Heart right ventricle (tissue), 16 donors: ENCODE results near the gene EMC1. TPM values are rescaled to one million over a fixed set of nuclear protein-coding genes. Genes with fewer than 3 reads are reported as not detected.
A peak's percentile ranks its signal among the peaks of the same experiment; 100 is the strongest.
"Not testable (repeated sequence)": the region's sequence is repeated elsewhere in the genome, so short reads cannot be mapped to it uniquely, and the experiment has no call there.

Experiments used
- ATAC-seq, 8 donors: fragments of 200-7000 bp; cut with Tn5 transposase; one replicate each; pipeline ENCODE4 v1.9.1; 2020; ENCODE audit warnings: mild to moderate bottlenecking in 8 of 8, moderate library complexity in 8 of 8, moderate number of reproducible peaks in 1 of 8
- DNase-seq, 2 donors: peaks; one replicate each; pipeline ENCODE4 v3.0.0-alpha.2; 2020
- H3K27ac ChIP-seq, 10 donors: fragments of 200-600 bp; sonication (generic) in 2 of 10; one replicate each; pipeline versions ENCODE4 v1.5.0 to v1.8.0; 2020 to 2022; ENCODE audit warnings: mild to moderate bottlenecking in 3 of 10
- H3K27me3 ChIP-seq, 7 donors: fragments of 200-600 bp; one replicate each; pipeline ENCODE4 v1.8.0; 2021 to 2022; ENCODE audit warnings: mild to moderate bottlenecking in 2 of 7
- H3K36me3 ChIP-seq, 9 donors: fragments of 200-600 bp; sonication (generic) in 1 of 9; one replicate each; pipeline versions ENCODE4 v1.5.0 to v1.8.0; 2020 to 2022; ENCODE audit warnings: mild to moderate bottlenecking in 2 of 9
- H3K4me1 ChIP-seq, 9 donors: fragments of 200-600 bp; sonication (generic) in 1 of 9; one replicate each; pipeline versions ENCODE4 v1.5.0 to v1.8.0; 2020 to 2022; ENCODE audit warnings: mild to moderate bottlenecking in 4 of 9
- H3K4me3 ChIP-seq, 10 donors: fragments of 200-600 bp; sonication (generic) in 2 of 10; one replicate each; pipeline versions ENCODE4 v1.5.0 to v1.8.0; 2020 to 2022; ENCODE audit warnings: mild to moderate bottlenecking in 7 of 10, moderate library complexity in 2 of 10
- H3K9me3 ChIP-seq, 11 donors: fragments of 200-600 bp in 10 of 11; sonication (generic) in 2 of 11; one replicate each; pipeline versions ENCODE4 v1.5.0 to v1.8.0; 2013 to 2022; ENCODE audit warnings: mild to moderate bottlenecking in 2 of 11, control low read depth in 1 of 11, moderate library complexity in 1 of 11
- CTCF ChIP-seq, 9 donors: fragments of 200-600 bp; sonication (generic) in 2 of 9; IDR thresholded peaks; one replicate each; pipeline versions ENCODE4 v1.5.0 to v1.8.0; 2021 to 2022; ENCODE audit warnings: antibody characterized with exemption in 9 of 9, mild to moderate bottlenecking in 5 of 9, moderate library complexity in 1 of 9
- WGBS, 2 donors: extraction: QIAGEN DNeasy Blood & Tissue Kit; methylation state at CpG; one replicate each; pipeline ENCODE4 v1.1.7; 2013; ENCODE audit warnings: inconsistent platforms in 1 of 2; 5-methylcytosine and 5-hydroxymethylcytosine counted together
- intact Hi-C, 10 donors: fragments of 100-400 bp; cut with DNase I; formaldehyde crosslinking; loops; one replicate each; pipeline versions ENCODE4 v1.11.1 to v1.14.2; 2022
- polyA plus RNA-seq, 2 donors: library from polyadenylated mRNA; stranded (reverse); fragments of 200-250 nt; gene quantifications; one replicate each; pipeline ENCODE4 v1.2.3, GENCODE V29; 2013
- total RNA-seq, 10 donors: library from RNA; stranded (reverse); fragmentation: NEBNext Ultra II Directional in 3 of 10; extraction: Animal tissue kit (Norgen Biotek cat#: 25700) in 3 of 10; gene quantifications; one replicate each; pipeline versions ENCODE4 v1.2.1 to v1.2.4, GENCODE V29; 2021 to 2023
- donor health status: Arrhythmogenic right ventricular cardiomyopathy.
- donor health status: ischemic (EF 13 %, LVEDD 7.1; RV severe dilation, severe dysfunction).
- donor health status: healthy with polysubstance abuse.
- donor health status: DM: no; HTN: yes; CAD: no.
- donor health status: DM: no; HTN: no; CAD: no.
- donor health status: ischemic (EF 25% LVEDD 6.9; RV normal size, moderate dysfunction).
- donor health status: ischemic (EF 25% LVEDD 5.7; RV mildly dilated, moderate dysfunction).
- donor health status: healthy.
- donor health status: DM: yes; HTN: yes; CAD: no.
- donor health status: Ischemic cardiomyopathy.
- donor health status: ischemic (EF 35%, LVEDD 5.7; RV mildly dilated, moderate dysfunction).
- donor health status: nonischemic (EF 11% LVEDD 7.7; RV severe dilation, severe dysfunction).
- donor health status: DM: yes; HTN: yes; CAD: no.
- donor health status: PGD.
- donor health status: ischemic (EF 29% LVEDD 5.4; RV normal size, mild dysfunction).
- donor health status: nonischemic (EF 23%, LVEDD 6.1; RV moderate dilation, normal function).

Gene EMC1
- total and polyA plus RNA-seq, 12 donors, result 14.9 to 33.2 (median 27.3) TPM

- ATAC-seq, result no peak
- intact Hi-C loops, result loop anchor here in 3 of 10 donors (2.0 to 10.0 kb wide), 3 partner anchors 15 to 57 kb away; no protein-coding TSS in a partner anchor
- H3K27ac ChIP-seq, result no peak overlapping the region
- H3K4me1 ChIP-seq, result no peaks in the 10 kb centered on the region
- H3K9me3 ChIP-seq, result no peaks in the 10 kb centered on the region
- TF ChIP-seq CTCF (IDR thresholded peaks at IDR 0.05), result no peak
- H3K36me3 ChIP-seq, result peaks cover 0 to 100% (median 68%) of the 10 kb centered on the region in 9 donors
- no peaks in the 10 kb centered on the region for H3K27me3 ChIP-seq
- no peak for DNase-seq
- no peak overlapping the region for H3K4me3 ChIP-seq
Measured at GRCh38 chr1:19187852-19188251, 63.5 kb downstream of the EMC1 start.

DNA sequence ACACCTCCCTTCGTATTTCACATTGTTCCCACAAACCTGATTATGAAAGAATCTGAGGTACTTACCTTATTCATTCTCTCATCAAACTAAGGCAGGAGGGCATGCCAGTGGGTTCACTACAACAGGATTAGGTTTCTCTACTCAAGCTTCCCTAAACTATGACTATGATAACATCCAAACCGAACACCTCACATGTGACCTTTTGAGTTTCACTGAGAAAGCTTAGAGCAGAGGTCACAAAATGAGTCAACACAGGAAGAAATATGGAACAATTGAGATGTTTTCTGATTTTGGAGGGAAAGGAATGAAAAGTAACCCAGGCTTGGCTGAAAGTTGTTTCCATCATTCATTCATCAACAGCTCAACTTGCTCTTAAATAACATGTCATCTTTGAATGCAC, 65.3 kb downstream of the EMC1 start:
- TF ChIP-seq CTCF (IDR thresholded peaks at IDR 0.05), result no peak
- no peaks in the 10 kb centered on the region for H3K9me3 ChIP-seq
- peaks cover 0 to 100% (median 73%) of the 10 kb centered on the region in 9 donors for H3K36me3 ChIP-seq
- intact Hi-C loops, result loop anchor here in 3 of 10 donors (2.0 to 10.0 kb wide), 3 partner anchors 13 to 59 kb away; no protein-coding TSS in a partner anchor
- H3K4me3 ChIP-seq, result no peak overlapping the region
- WGBS, 2 donors, result 89% methylated on average over 2 of the region's 2 CpGs
- no peak for DNase-seq
- H3K27ac ChIP-seq, result no peak overlapping the region
- no peak for ATAC-seq
- H3K27me3 ChIP-seq, result no peaks in the 10 kb centered on the region
- H3K4me1 ChIP-seq, result no peaks in the 10 kb centered on the region

GRCh38 chr1:19182223-19182622, 69.1 kb downstream of the EMC1 start:
- no peaks in the 10 kb centered on the region for H3K9me3 ChIP-seq
- no peak overlapping the region for H3K4me3 ChIP-seq
- ATAC-seq (no peak), DNase-seq (no peak)
- H3K36me3 ChIP-seq, result peaks cover 0 to 100% (median 76%) of the 10 kb centered on the region in 9 donors
- WGBS, 2 donors, result 97 to 99% methylated on average over 5 of the region's 5 CpGs
- no peak for TF ChIP-seq CTCF (IDR thresholded peaks at IDR 0.05)
- H3K27ac ChIP-seq, result no peak overlapping the region
- peaks cover 0 to 11% (median 0%) of the 10 kb centered on the region in 9 donors for H3K4me1 ChIP-seq
- no peaks in the 10 kb centered on the region for H3K27me3 ChIP-seq
- intact Hi-C loops, result loop anchor here in 3 of 10 donors (5.0 to 10.0 kb wide), 3 partner anchors 47 to 63 kb away; no protein-coding TSS in a partner anchor

DNA sequence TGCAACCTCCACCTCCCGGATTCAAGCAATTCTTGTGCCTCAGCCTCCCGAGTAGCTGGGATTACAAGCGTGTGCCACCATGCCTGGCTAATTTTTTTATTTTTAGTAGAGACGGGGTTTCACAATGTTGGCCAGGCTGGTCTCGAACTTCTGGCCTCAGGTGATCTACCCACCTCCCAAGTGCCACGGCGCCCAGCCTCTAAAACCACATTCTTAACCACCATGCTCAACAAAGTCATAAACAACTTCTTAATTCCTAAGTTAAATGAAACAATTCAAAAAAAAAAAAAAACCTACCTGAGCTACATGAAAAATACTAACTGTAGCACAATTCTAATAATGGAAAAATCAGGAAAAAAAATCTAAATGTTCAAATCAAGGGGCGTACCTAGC, 71.1 kb downstream of the EMC1 start:
- DNase-seq, H3K27ac ChIP-seq, H3K27me3 ChIP-seq, ATAC-seq, H3K4me3 ChIP-seq, H3K9me3 ChIP-seq: not testable (repeated sequence)
- Histone ChIP-seq H3K4me1 (peaks cover 0 to 11% (median 0%) of the 10 kb centered on the region in 9 donors), H3K36me3 (peaks cover 8 to 100% (median 76%) of the 10 kb centered on the region in 9 donors)
- 91 to 94% methylated on average over 8 of the region's 8 CpGs for WGBS, 2 donors
- intact Hi-C loops, result loop anchor here in 3 of 10 donors (5.0 to 10.0 kb wide), 3 partner anchors 45 to 65 kb away; no protein-coding TSS in a partner anchor

DNA sequence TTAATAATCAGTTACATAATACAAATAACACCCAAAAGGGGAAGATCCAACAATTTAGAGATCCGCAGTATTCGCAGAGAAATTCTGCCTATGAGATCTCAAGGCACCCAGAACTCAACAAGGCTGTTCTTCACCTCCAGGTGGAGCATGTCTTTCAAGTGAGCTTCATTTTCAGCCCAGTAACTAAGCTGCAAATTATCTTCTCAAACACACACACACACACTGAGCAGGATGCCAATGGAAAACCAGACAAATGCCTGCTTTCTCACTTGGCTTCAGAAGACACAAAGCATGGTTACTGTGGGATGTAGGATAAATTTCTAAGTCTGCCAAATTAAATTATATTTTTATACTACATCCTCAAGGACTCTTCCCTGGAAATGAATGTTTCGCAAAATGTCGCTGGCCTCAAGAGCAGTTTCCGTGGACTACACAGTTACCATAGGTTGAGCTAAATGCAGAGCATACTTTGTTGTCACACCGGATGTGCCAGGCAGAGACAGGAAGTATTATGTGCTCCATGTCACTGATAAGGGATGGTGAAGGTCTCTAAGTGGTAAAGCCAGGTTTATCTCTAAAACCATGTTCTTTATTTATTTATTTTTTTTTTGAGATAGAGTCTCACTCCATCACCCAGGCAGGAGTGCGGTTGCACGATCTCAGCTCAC, 71.6 kb downstream of the EMC1 start:
- Histone ChIP-seq H3K4me1 (peaks cover 0 to 11% (median 0%) of the 10 kb centered on the region in 9 donors), H3K4me3 (no peak overlapping the region), H3K9me3 (no peaks in the 10 kb centered on the region), H3K27ac (peak overlapping the region in 1 of 10 donors; percentile 13), H3K27me3 (no peaks in the 10 kb centered on the region), H3K36me3 (peaks cover 8 to 100% (median 76%) of the 10 kb centered on the region in 9 donors)
- 76 to 79% methylated on average over 8 of the region's 8 CpGs for WGBS, 2 donors
- peak in 8 of 9 donors; percentile 16 to 58 (median 41) for TF ChIP-seq CTCF (IDR thresholded peaks at IDR 0.05)
- intact Hi-C loops, result loop anchor here in 9 of 10 donors (1.0 to 10.0 kb wide), 6 partner anchors 45 to 65 kb away; no protein-coding TSS in a partner anchor
- no peak for DNase-seq
- peak in 7 of 8 donors; percentile 44 to 74 (median 68) for ATAC-seq
